D341Med (cell line): ENCODE results near the gene INPP4B.

ENCODE experiments used
- DNase-seq: peaks from one replicate; pipeline ENCODE4 v3.0.0; 2012; ENCODE audit warnings: low spot score

The INPP4B gene

DNA sequence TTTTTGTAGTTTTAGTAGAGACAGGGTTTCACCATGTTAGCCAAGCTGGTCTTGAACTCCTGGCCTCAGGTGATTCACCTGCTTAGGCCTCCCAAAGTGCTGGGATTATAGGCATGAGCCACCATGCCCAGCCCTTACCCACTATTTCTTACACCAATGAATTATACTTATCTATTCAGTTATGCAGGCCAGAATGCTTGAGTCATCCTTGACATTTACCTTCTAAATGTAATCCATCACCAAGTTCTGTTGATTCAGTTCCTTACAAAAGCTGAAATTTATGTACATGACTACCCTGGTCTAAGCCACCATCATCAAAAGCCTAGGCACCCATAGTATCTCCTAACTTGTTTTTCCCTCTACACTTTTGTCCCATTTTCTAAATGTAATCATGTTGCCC lies 624.0 kb downstream of the INPP4B start:
- no peak for DNase-seq

DNA sequence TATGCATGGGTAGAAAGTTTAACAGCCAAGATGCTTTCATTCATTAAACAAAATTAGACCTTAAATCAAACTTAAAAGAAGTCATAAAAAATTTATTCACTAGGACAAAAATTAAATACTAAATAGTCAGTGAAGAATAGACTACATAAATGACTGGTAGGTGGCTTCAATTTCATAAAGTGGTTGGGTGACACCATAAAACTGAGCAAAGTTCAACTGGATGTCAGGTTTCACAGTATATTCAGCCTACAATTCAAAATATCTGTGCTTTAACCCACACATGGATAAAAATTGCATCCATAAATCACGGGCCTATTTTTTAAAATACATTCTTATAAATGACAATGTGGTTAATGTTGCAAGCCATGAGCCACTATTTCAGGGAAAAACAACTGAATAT lies 627.4 kb downstream of the INPP4B start:
- DNase-seq: no peak

DNA sequence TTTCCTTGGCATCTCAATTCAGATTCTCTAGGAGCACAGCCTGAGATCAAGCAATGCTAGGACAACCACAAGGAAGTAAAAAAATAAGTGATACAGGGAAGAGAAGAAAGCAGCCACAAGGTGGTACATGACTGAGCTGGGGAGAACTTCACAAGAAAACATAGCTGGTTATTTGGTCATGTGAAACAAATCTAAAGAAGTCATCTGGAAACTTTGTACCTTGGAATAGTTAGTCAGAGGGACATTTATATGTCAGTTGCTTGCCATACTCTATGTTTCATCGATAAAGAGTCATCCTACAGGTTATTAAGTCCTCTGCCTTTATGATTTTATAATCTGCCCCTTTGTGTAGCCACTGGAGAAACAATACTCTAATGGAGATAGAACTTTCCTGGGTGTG lies 634.7 kb downstream of the INPP4B start:
- no peak for DNase-seq

GRCh38 chr4:142203505-142203904 lies 642.6 kb downstream of the INPP4B start:
- DNase-seq: no peak

DNA sequence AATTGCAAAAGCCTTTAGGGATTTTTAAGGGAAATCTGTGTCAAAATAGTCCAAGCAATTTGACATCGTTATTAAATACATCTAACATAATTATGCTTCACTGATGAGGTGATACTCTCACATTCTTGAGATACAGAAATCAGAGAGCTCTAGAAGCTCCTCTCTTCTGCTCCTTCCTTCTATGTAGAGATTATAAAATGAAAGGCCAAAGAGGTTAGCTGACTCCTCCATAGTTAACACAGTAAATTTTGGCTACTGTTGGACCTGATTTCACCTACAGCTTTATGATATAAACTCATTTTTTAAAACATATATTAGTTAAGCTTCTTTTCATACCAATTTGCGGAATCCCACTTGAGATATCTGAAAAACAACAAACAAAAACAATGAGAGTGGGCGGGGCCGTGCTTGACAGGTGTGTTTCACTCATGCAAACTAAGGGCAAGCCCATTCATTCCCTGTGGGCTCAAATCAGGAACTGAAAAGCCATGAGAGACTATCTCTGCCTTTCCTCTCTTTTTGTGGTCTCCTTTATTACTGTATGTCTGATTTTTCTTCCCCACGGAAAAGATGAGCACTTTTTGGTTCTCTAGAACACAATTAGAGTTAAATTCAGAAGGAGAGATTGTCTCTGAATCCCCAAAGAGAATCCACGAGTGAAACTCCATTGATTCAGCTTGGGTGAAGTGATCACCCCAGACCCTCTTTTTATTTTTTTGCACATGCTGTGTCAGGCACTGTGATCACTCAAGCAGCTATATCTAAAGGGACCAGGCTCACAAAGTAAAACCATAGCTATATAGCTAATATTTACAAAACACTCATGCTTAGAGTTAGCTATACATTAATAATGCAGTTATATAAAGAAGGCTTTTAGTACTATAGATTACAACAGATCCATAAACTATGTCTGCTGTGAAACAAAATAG lies 643.4 kb downstream of the INPP4B start:
- no peak for DNase-seq

GRCh38 chr4:142201041-142201440 lies 645.1 kb downstream of the INPP4B start:
- DNase-seq: no peak

- DNase-seq: no peak
Observed at GRCh38 chr4:142194905-142195304, 651.2 kb downstream of the INPP4B start.

GRCh38 chr4:142191901-142192300 lies 654.2 kb downstream of the INPP4B start:
- no peak for DNase-seq

GRCh38 chr4:142181021-142181420 lies 665.1 kb downstream of the INPP4B start:
- DNase-seq: no peak

GRCh38 chr4:142169216-142169615 lies 676.9 kb downstream of the INPP4B start:
- DNase-seq: no peak

DNA sequence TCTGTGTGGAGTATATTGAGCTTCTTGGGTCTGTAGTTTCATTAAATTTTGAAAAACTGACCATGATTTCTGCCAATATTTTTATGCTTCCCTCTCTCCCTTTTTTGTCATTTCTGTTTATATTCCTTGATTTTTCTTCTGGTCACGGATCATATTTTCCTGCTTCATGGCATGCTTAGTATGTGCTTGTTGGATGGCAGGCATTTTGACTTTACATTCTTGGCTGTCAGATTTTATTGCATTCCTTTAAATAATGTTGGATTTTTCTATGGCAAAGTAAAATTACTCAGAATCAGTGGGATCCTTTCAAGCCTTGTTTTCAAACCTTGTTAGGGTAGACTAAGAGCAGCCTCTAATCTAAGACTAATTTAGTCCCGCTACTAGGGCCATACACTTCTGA lies 677.9 kb downstream of the INPP4B start:
- no peak for DNase-seq

- no peak for DNase-seq
Observed at GRCh38 chr4:142164767-142165500, 681.2 kb downstream of the INPP4B start.

DNA sequence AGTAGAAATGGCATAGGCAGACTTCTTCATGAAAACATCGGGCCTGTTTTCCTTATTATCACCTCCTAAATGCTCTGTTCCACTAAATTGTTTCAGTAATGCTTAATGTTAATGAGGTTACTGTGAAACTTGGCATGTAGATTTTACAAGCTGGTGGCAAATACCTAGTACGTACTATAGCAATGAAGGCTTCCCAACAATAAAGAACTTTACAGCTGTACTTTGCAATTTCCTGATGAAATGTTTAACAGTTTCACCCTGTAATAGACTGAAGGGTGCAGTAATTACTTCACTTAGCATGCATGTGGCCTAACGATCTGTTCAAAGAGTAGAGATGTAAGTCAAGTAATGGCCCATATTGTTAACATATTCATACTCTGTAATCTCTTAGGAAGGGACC lies 685.0 kb downstream of the INPP4B start:
- DNase-seq: no peak

DNA sequence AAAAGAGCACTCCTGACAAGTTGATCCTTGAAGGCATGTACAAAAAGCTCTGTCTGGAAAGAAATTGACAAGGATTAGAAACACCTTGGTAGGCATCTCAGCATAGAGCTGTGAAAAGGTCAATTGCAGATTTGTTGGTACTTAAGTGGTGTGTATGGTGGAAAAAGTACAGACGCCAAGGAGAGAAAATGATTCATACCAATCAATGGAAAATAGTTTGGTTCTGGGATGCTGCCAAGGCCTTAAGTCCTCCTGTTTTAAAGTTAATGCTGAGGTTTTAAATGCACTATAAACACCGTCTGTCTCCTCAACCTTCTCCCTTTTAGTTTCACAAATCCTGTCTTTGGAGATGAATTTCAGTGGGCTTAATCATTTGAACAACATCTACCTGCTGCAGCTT lies 685.6 kb downstream of the INPP4B start:
- no peak for DNase-seq

DNA sequence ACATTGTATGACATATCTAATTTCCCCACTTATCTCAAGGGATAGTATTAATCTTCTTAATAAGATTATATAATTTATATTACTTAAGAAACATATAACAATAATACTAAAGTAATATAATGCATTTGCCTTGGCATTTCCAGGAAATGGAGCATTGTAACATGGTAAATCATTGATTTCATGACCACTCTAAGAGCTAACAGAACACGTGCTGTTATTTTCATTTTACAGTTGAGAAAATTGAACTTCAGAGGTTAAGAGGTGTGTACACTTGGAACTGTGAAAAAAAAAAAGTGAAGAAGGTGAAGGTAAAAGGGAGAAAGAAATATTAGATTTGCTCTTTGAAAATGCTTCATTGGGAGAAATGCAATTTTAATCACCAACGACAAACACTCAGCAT lies 687.1 kb downstream of the INPP4B start:
- no peak for DNase-seq

DNA sequence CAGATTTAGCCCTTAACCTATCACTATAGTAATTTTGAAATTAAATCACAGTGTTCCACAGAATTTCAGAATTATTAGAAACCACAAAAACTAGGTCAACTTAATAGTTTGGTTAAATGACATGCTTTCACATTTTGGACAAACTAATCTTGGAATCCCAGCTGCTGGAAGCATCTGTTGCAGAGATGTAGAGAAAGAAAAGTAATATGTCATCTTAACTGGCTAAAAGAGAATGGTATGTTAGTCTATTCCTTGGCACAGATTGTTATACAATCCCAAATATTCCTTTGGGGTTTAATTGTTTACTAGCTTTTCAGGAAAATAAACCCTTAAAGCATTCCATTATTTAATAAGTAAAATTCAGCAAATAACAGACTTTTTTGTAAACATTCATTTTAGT lies 689.8 kb downstream of the INPP4B start:
- DNase-seq: no peak

GRCh38 chr4:142155347-142155746 lies 690.8 kb downstream of the INPP4B start:
- DNase-seq: no peak

- DNase-seq: no peak
Observed at GRCh38 chr4:142150483-142150882, 695.6 kb downstream of the INPP4B start.

GRCh38 chr4:142144813-142145212 lies 701.3 kb downstream of the INPP4B start:
- no peak for DNase-seq

DNA sequence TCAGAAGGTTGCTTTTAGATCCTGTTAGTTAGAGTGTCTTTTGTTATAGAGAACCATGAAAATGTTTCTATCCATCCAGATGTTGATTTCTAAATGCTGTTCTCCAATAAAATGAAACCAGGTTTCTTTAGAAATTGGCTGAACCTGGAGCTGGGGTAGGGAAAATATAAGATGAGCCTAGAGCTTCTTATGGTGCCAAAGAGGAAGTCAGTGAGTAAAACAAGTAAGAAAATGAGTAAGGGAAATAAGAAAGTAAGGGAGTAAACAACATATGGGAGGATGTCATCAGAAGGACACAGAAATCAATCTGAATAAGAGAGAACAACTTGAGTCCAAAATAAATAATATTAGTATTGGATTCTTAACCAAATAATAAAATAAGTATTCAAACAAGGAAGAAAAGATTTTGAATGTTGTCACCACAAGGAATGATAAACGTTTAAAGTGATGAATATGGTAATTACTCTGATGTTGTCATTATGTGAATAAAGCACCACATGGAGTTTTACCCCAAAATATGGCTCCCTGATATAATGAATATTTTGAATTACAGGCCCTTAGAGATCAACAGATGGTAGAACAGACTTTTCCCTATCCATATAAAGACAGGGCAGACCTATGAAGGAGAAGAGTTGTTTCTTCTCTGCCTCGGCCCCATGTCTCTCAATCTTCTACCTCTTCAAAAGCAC lies 703.6 kb downstream of the INPP4B start:
- no peak for DNase-seq

DNA sequence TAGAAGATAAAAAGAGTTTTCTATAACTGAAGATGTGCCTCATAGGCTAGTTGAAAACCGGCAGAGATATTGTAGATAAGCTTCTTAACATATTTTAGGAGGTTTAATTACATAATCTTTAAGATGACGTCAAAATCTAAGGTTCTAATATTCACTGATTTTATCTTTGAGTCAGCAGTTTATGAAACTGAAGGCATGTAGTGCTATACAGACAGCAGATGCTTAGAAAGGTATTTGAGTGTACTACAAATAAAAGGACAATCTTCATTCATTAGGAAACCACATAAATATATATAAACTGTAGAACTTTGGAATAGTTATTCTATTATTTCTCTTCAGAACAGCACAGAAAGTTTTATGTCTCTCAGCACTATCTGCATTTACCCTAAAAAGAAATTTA lies 704.9 kb downstream of the INPP4B start:
- DNase-seq: no peak

DNA sequence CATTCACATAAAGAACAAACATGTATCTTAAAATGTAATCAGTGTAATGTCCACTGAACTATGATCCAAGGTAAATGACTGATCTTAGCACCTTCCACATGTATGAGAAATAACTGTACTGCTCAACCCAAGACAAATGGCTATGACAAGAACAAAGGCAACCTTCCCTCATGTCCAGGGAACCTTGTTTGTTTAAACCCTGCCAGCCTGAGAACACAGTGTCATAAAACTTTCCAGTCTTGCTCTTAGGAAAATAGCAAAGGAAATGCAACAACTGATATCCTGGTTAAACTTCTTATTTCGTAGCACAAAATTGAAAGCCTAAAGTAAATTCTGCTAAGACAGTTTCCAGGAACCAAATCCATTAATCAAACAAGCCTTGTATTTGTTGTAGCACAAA lies 715.4 kb downstream of the INPP4B start:
- DNase-seq: no peak

DNA sequence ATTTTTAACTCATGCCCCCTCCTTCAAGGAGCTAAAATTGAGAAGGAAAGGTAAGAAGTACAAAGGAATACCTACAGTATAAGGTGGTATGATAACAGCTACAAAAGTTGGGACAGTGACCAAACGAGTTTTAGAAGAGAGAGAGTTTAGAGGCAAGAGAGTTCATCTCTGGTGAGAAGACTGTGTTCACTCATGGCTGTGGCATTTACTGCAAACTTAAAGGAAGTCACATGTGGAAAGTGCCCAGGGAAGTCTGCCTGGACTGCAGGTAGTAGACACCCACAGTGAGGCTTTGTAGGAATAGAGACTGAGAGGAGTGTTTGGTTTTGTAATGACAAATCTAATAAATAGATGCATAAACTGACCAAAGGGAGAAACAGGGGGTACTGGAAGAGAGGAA lies 716.2 kb downstream of the INPP4B start:
- no peak for DNase-seq
